ENCODE data around the gene WNT8B.

DNA sequence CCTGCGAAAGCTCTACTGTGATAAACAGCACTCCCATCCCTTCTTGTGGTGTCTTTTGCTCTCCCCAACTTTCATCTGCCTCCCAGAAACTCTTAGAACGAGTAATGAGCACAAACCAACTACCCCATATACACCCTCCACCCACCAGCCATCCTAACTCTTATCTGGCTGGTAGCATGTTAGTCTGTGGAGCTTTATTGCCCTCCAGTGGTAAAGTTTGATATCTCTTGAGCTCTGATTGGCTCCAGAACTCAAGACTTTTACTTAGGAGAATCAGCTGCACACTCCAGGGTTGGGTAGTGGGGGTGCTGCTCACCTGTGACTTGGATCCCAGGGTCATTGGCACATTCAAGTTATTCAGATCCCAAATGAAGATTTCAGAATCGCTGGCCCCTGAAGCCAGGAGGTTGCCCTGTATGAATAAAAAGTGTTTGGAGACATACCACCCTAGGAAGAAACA is 45.9 kb downstream of the WNT8B start:
- no peak for TF ChIP-seq POLR2A (IDR thresholded peaks at IDR 0.05)
- TF ChIP-seq, protein P1, sequence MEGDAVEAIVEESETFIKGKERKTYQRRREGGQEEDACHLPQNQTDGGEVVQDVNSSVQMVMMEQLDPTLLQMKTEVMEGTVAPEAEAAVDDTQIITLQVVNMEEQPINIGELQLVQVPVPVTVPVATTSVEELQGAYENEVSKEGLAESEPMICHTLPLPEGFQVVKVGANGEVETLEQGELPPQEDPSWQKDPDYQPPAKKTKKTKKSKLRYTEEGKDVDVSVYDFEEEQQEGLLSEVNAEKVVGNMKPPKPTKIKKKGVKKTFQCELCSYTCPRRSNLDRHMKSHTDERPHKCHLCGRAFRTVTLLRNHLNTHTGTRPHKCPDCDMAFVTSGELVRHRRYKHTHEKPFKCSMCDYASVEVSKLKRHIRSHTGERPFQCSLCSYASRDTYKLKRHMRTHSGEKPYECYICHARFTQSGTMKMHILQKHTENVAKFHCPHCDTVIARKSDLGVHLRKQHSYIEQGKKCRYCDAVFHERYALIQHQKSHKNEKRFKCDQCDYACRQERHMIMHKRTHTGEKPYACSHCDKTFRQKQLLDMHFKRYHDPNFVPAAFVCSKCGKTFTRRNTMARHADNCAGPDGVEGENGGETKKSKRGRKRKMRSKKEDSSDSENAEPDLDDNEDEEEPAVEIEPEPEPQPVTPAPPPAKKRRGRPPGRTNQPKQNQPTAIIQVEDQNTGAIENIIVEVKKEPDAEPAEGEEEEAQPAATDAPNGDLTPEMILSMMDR (IDR thresholded peaks at IDR 0.05), result peak in 5 of 6 experiments; percentile 21 to 70 (median 30)

Measured in esophagus squamous epithelium (tissue), 4 donors.